Mesenchymal stem cell (in vitro differentiated cells and primary cell): ENCODE data around the gene FUBP3.

ENCODE experiments used
- DNase-seq: peaks from one replicate; pipeline ENCODE4 v3.0.0-alpha.2; 2013
- H2AFZ ChIP-seq: one replicate; pipeline ENCODE4 v1.6.1; 2013; ENCODE audit warnings: low read depth, mild to moderate bottlenecking, control low read depth, inconsistent platforms, low read length, moderate library complexity
- H2AK5ac ChIP-seq: 2 replicates; pipeline ENCODE4 v1.6.1; 2013; ENCODE audit warnings: low read length, moderate library complexity, mild to moderate bottlenecking, inconsistent platforms; ENCODE audit not compliant: severe bottlenecking
- H2BK120ac ChIP-seq: one replicate; pipeline ENCODE4 v1.6.1; 2013; ENCODE audit warnings: low read depth, mild to moderate bottlenecking, inconsistent platforms, low read length, moderate library complexity
- H2BK12ac ChIP-seq, 2 experiments: one replicate each; pipeline ENCODE4 v1.6.1; 2013; ENCODE audit warnings: inconsistent platforms in 2 of 2, low read length in 2 of 2, mild to moderate bottlenecking in 2 of 2, moderate library complexity in 2 of 2, control low read depth in 1 of 2
- H2BK15ac ChIP-seq: one replicate; pipeline ENCODE4 v1.6.1; 2013; ENCODE audit warnings: mild to moderate bottlenecking, low read depth, inconsistent platforms; ENCODE audit not compliant: poor library complexity, severe bottlenecking
- H2BK5ac ChIP-seq: 2 replicates; pipeline ENCODE4 v1.6.1; 2013; ENCODE audit warnings: low read depth, mild to moderate bottlenecking, low read length, control low read depth, inconsistent platforms; ENCODE audit not compliant: poor library complexity, severe bottlenecking
- H3K14ac ChIP-seq, 2 experiments: one replicate each; pipeline ENCODE4 v1.6.1; 2013; ENCODE audit warnings: inconsistent platforms in 2 of 2, low read length in 2 of 2, control low read depth in 1 of 2, mild to moderate bottlenecking in 1 of 2, moderate library complexity in 1 of 2
- H3K18ac ChIP-seq, 2 experiments: one replicate each; pipeline ENCODE4 v1.6.1; 2013; ENCODE audit warnings: inconsistent platforms in 2 of 2, low read length in 2 of 2, control low read depth in 1 of 2, low read depth in 1 of 2, mild to moderate bottlenecking in 1 of 2
- H3K23ac ChIP-seq, 2 experiments: one replicate each; pipeline ENCODE4 v1.6.1; 2013; ENCODE audit warnings: inconsistent platforms in 2 of 2, low read length in 2 of 2, mild to moderate bottlenecking in 2 of 2, moderate library complexity in 2 of 2, control low read depth in 1 of 2
- H3K27ac ChIP-seq: 2 replicates; pipeline ENCODE4 v1.5.1; 2013; ENCODE audit warnings: mild to moderate bottlenecking, moderate library complexity, low read length, control low read depth, inconsistent platforms; ENCODE audit not compliant: poor library complexity, severe bottlenecking
- H3K27me3 ChIP-seq, 2 experiments: 2 replicates each; pipeline versions ENCODE4 v1.6.1 to v1.7.0; 2013; ENCODE audit warnings: low read length in 2 of 2, mild to moderate bottlenecking in 2 of 2, moderate library complexity in 2 of 2, control low read depth in 1 of 2, inconsistent platforms in 1 of 2; ENCODE audit not compliant: control insufficient read depth in 1 of 2, insufficient read depth in 1 of 2
- H3K36me3 ChIP-seq, 2 experiments: 2 replicates each; pipeline versions ENCODE4 v1.6.1 to v1.7.0; 2013; ENCODE audit warnings: low read length in 2 of 2, control low read depth in 1 of 2, inconsistent platforms in 1 of 2, low read depth in 1 of 2, mild to moderate bottlenecking in 1 of 2; ENCODE audit not compliant: insufficient read depth in 2 of 2, control insufficient read depth in 1 of 2
- H3K4ac ChIP-seq, 2 experiments: one replicate each; pipeline ENCODE4 v1.6.1; 2013; ENCODE audit warnings: inconsistent platforms in 2 of 2, low read length in 2 of 2, mild to moderate bottlenecking in 2 of 2, moderate library complexity in 2 of 2, control low read depth in 1 of 2, low read depth in 1 of 2
- H3K4me1 ChIP-seq: 2 replicates; pipeline ENCODE4 v1.6.1; 2013; ENCODE audit warnings: low read depth, low read length, control low read depth; ENCODE audit not compliant: control insufficient read depth, insufficient read depth
- H3K4me2 ChIP-seq: 2 replicates; pipeline ENCODE4 v1.6.1; 2013; ENCODE audit warnings: low read length, mild to moderate bottlenecking, inconsistent platforms; ENCODE audit not compliant: poor library complexity, severe bottlenecking
- H3K4me3 ChIP-seq, 2 experiments: 2 replicates each; pipeline versions ENCODE4 v1.5.1 to v1.7.0; 2013; ENCODE audit warnings: low read length in 2 of 2, mild to moderate bottlenecking in 2 of 2, control low read depth in 1 of 2, low read depth in 1 of 2; ENCODE audit not compliant: insufficient read depth in 1 of 2
- H3K79me1 ChIP-seq: replicated peaks from 2 replicates; pipeline ENCODE4 v1.6.1; 2013; ENCODE audit warnings: mild to moderate bottlenecking, control low read depth, low read length, inconsistent platforms; ENCODE audit not compliant: poor library complexity, severe bottlenecking
- H3K9ac ChIP-seq: 2 replicates; pipeline ENCODE4 v1.7.0; 2013; ENCODE audit warnings: mild to moderate bottlenecking, low read length, moderate library complexity
- H3K9me3 ChIP-seq: 2 replicates; pipeline ENCODE4 v1.7.0; 2013; ENCODE audit warnings: mild to moderate bottlenecking, low read length; ENCODE audit not compliant: control insufficient read depth
- H4K8ac ChIP-seq: one replicate; pipeline ENCODE4 v1.6.1; 2013; ENCODE audit warnings: inconsistent platforms, mild to moderate bottlenecking, low read length, moderate library complexity
- H4K91ac ChIP-seq: one replicate; pipeline ENCODE4 v1.6.1; 2013; ENCODE audit warnings: mild to moderate bottlenecking, low read length, inconsistent platforms
- WGBS: methylation state at CpG from one replicate; pipeline ENCODE4 v1.1.7; 2013; ENCODE audit warnings: mixed read lengths; 5-methylcytosine and 5-hydroxymethylcytosine counted together

Gene FUBP3

GRCh38 chr9:130579738-130580463 is 524 bp downstream of the FUBP3 start:
- H3K9ac ChIP-seq = peak overlapping the region; percentile 100
- peak overlapping the region; percentile 52 to 79 for H3K4ac ChIP-seq
- peaks cover 5 to 25% of the 10 kb centered on the region in 2 experiments for H3K36me3 ChIP-seq
- peak overlapping the region; percentile 85 to 99 for H3K4me3 ChIP-seq
- H3K79me1 ChIP-seq = peaks cover 9% of the 10 kb centered on the region
- H2AK5ac ChIP-seq = no peak overlapping the region
- H2BK15ac ChIP-seq = no peak overlapping the region
- peak overlapping the region; percentile 86 for H4K8ac ChIP-seq
- peaks cover 6% of the 10 kb centered on the region for H3K4me1 ChIP-seq
- H3K18ac ChIP-seq = peak overlapping the region; percentile 94 to 97
- WGBS = 3% methylated on average over 40 of the region's 40 CpGs
- no peak overlapping the region for H3K27ac ChIP-seq
- no peak overlapping the region for H2BK5ac ChIP-seq
- peak overlapping the region; percentile 84 for H3K4me2 ChIP-seq
- H3K27me3 ChIP-seq = no peaks in the 10 kb centered on the region
- H2BK120ac ChIP-seq = peak overlapping the region; percentile 77
- H3K14ac ChIP-seq = peak overlapping the region in 1 of 2 experiments; percentile 68
- no peak overlapping the region for H2AFZ ChIP-seq
- H3K23ac ChIP-seq = peak overlapping the region; percentile 11 to 18
- H3K9me3 ChIP-seq = no peaks in the 10 kb centered on the region
- peak; percentile 33 for DNase-seq
- H2BK12ac ChIP-seq = no peak overlapping the region
- peak overlapping the region; percentile 90 for H4K91ac ChIP-seq

GRCh38 chr9:130581766-130582165 is 2.4 kb downstream of the FUBP3 start:
- Histone ChIP-seq H3K4me1 (peaks cover 6% of the 10 kb centered on the region), H2BK120ac (no peak overlapping the region), H3K36me3 (peaks cover 5 to 31% of the 10 kb centered on the region in 2 experiments), H3K4me3 (no peak overlapping the region), H2AFZ (no peak overlapping the region), H2AK5ac (no peak overlapping the region), H3K27me3 (no peaks in the 10 kb centered on the region), H3K18ac (no peak overlapping the region), H3K27ac (no peak overlapping the region), H3K14ac (no peak overlapping the region), H2BK5ac (no peak overlapping the region), H3K9me3 (no peaks in the 10 kb centered on the region), H3K79me1 (peaks cover 12% of the 10 kb centered on the region), H3K4me2 (no peak overlapping the region), H3K4ac (no peak overlapping the region), H2BK15ac (no peak overlapping the region), H4K8ac (no peak overlapping the region), H2BK12ac (no peak overlapping the region), H4K91ac (no peak overlapping the region), H3K9ac (peak overlapping the region; percentile 13), H3K23ac (no peak overlapping the region)
- DNase-seq = no peak
- 100% methylated on average over 3 of the region's 3 CpGs for WGBS

- no peak overlapping the region for H3K4me3 ChIP-seq
- H3K9me3 ChIP-seq = no peaks in the 10 kb centered on the region
- DNase-seq = no peak
- H4K8ac ChIP-seq = no peak overlapping the region
- no peak overlapping the region for H3K27ac ChIP-seq
- no peak overlapping the region for H3K18ac ChIP-seq
- peaks cover 12% of the 10 kb centered on the region for H3K79me1 ChIP-seq
- peaks cover 6% of the 10 kb centered on the region for H3K4me1 ChIP-seq
- H2BK5ac ChIP-seq = no peak overlapping the region
- H3K36me3 ChIP-seq = peaks cover 5 to 39% of the 10 kb centered on the region in 2 experiments
- no peak overlapping the region for H2AK5ac ChIP-seq
- H3K4me2 ChIP-seq = no peak overlapping the region
- H4K91ac ChIP-seq = no peak overlapping the region
- H2BK15ac ChIP-seq = no peak overlapping the region
- no peak overlapping the region for H3K9ac ChIP-seq
- no peak overlapping the region for H3K23ac ChIP-seq
- H3K14ac ChIP-seq = no peak overlapping the region
- H2BK12ac ChIP-seq = no peak overlapping the region
- no peak overlapping the region for H2BK120ac ChIP-seq
- no peak overlapping the region for H3K4ac ChIP-seq
- H3K27me3 ChIP-seq = no peaks in the 10 kb centered on the region
- H2AFZ ChIP-seq = no peak overlapping the region
- WGBS = 95% methylated on average over 4 of the region's 4 CpGs
These were observed 3.9 kb downstream of the FUBP3 start for GRCh38 chr9:130583271-130583670.

- no peak overlapping the region for H3K4ac ChIP-seq
- H3K27ac ChIP-seq = no peak overlapping the region
- H2AK5ac ChIP-seq = no peak overlapping the region
- H3K27me3 ChIP-seq = no peaks in the 10 kb centered on the region
- no peak overlapping the region for H2BK15ac ChIP-seq
- H2BK5ac ChIP-seq = no peak overlapping the region
- no peak overlapping the region for H3K4me3 ChIP-seq
- H3K18ac ChIP-seq = no peak overlapping the region
- no peak overlapping the region for H3K4me2 ChIP-seq
- no peak overlapping the region for H3K9ac ChIP-seq
- H3K79me1 ChIP-seq = peaks cover 20% of the 10 kb centered on the region
- H2BK120ac ChIP-seq = no peak overlapping the region
- WGBS = 100% methylated on average over 3 of the region's 3 CpGs
- peaks cover 2% of the 10 kb centered on the region for H3K4me1 ChIP-seq
- no peak overlapping the region for H4K8ac ChIP-seq
- no peaks in the 10 kb centered on the region for H3K9me3 ChIP-seq
- H3K36me3 ChIP-seq = peaks cover 8 to 29% of the 10 kb centered on the region in 2 experiments
- DNase-seq = no peak
- no peak overlapping the region for H3K14ac ChIP-seq
- no peak overlapping the region for H4K91ac ChIP-seq
- H3K23ac ChIP-seq = no peak overlapping the region
- no peak overlapping the region for H2AFZ ChIP-seq
- H2BK12ac ChIP-seq = no peak overlapping the region
These were observed 8.5 kb downstream of the FUBP3 start for GRCh38 chr9:130587921-130588320.
